GM21367 (cell line): ENCODE data around the gene KASH5.
"Not testable (repeated sequence)": the region's sequence is repeated elsewhere in the genome, so short reads cannot be mapped to it uniquely, and the experiment has no call there.

ENCODE experiments used
- ATAC-seq: cut with Tn5 transposase; IDR thresholded peaks from one replicate; pipeline ENCODE4 v1.9.1; 2021; ENCODE audit not compliant: unreplicated experiment

Gene KASH5

GRCh38 chr19:49361438-49362047 is 26.5 kb upstream of the KASH5 start:
- ATAC-seq, result no peak

- ATAC-seq, result no peak
Measured at GRCh38 chr19:49362048-49362928, 25.8 kb upstream of the KASH5 start, which contains the start of gene TEAD2. Gene TEAD2, minus strand, starts transcription at chr19:49362416. Its CDS starts 2,341 bp downstream, at chr19:49360075.

GRCh38 chr19:49362929-49363267 is 25.2 kb upstream of the KASH5 start:
- no peak for ATAC-seq

- ATAC-seq, result no peak
Measured at GRCh38 chr19:49363268-49364082, 24.6 kb upstream of the KASH5 start, which contains the start of gene DKKL1. Gene DKKL1, plus strand, starts transcription at chr19:49363877. Its CDS starts 122 bp downstream, at chr19:49363999.

GRCh38 chr19:49364083-49364737 is 23.8 kb upstream of the KASH5 start:
- no peak for ATAC-seq

- no peak for ATAC-seq
Measured at GRCh38 chr19:49366110-49366509, 21.9 kb upstream of the KASH5 start.

GRCh38 chr19:49368711-49369358 is 19.2 kb upstream of the KASH5 start:
- ATAC-seq, result no peak

- ATAC-seq, result no peak
Measured at GRCh38 chr19:49371184-49371583, 16.9 kb upstream of the KASH5 start.

- not testable (repeated sequence) for ATAC-seq
Measured at GRCh38 chr19:49373174-49373573, 14.9 kb upstream of the KASH5 start.

GRCh38 chr19:49374665-49375434 is 13.2 kb upstream of the KASH5 start:
- ATAC-seq, result no peak

- ATAC-seq, result no peak
Measured at GRCh38 chr19:49378512-49378911, 9.5 kb upstream of the KASH5 start.

GRCh38 chr19:49380391-49380790 is 7.7 kb upstream of the KASH5 start:
- no peak for ATAC-seq

- no peak for ATAC-seq
Measured at GRCh38 chr19:49382639-49383038, 5.4 kb upstream of the KASH5 start.

- no peak for ATAC-seq
Measured at GRCh38 chr19:49383599-49383998, 4.5 kb upstream of the KASH5 start.

GRCh38 chr19:49389406-49389805 is 1.4 kb downstream of the KASH5 start:
- no peak for ATAC-seq

- no peak for ATAC-seq
Measured at GRCh38 chr19:49390131-49390928, 2.3 kb downstream of the KASH5 start.

- ATAC-seq, result no peak
Measured at GRCh38 chr19:49390929-49391359, 2.9 kb downstream of the KASH5 start.

GRCh38 chr19:49391581-49392399 is 3.7 kb downstream of the KASH5 start:
- no peak for ATAC-seq
